Activated CD4-positive, alpha-beta T cell treated with anti-CD3 and anti-CD28 coated beads for 36 hours (primary cell): ENCODE data around the gene SGPL1. TPM values are rescaled to one million over a fixed set of nuclear protein-coding genes. Genes with fewer than 3 reads are reported as not detected.

Experiments
- ATAC-seq: fragments of 200-7000 bp; cut with Tn5 transposase; one replicate; pipeline ENCODE4 v1.10.0; 2021; ENCODE audit warnings: mild to moderate bottlenecking, moderate library complexity
- CTCF ChIA-PET: fragments of 350-600 bp; sonication (Branson Sonifier 250); formaldehyde crosslinking; loops from one replicate; lab custom pipeline; 2021; ENCODE audit warnings: antibody characterized with exemption; lab: Charles Lee
- POLR2A ChIA-PET: fragments of 350-600 bp; sonication (Branson Sonifier 250); formaldehyde crosslinking; loops from one replicate; lab custom pipeline; 2021; ENCODE audit warnings: antibody characterized with exemption, inconsistent platforms; lab: Charles Lee
- DNase-seq: peaks from one replicate; pipeline ENCODE4 v3.0.0-alpha.2; 2020
- H3K27ac Mint-ChIP-seq: one replicate; pipeline ENCODE4 v1.8.0; 2021; ENCODE audit warnings: mixed read lengths
- H3K27me3 Mint-ChIP-seq: one replicate; pipeline ENCODE4 v1.8.0; 2021; ENCODE audit warnings: mixed read lengths
- H3K36me3 Mint-ChIP-seq: one replicate; pipeline ENCODE4 v1.8.0; 2021; ENCODE audit warnings: low read depth, mixed read lengths
- H3K4me1 Mint-ChIP-seq: one replicate; pipeline ENCODE4 v1.8.0; 2021; ENCODE audit warnings: mixed read lengths
- H3K4me3 Mint-ChIP-seq: one replicate; pipeline ENCODE4 v1.8.0; 2021; ENCODE audit warnings: mild to moderate bottlenecking, moderate library complexity, mixed read lengths
- H3K9me3 Mint-ChIP-seq: one replicate; pipeline ENCODE4 v1.8.0; 2021; ENCODE audit warnings: low read depth, mixed read lengths
- intact Hi-C, 2 experiments: fragments of 100-400 bp; cut with DNase I in 1 of 2; cut with micrococcal nuclease in 1 of 2; formaldehyde crosslinking; loops; one replicate each; pipeline versions ENCODE4 v1.14.2 to v1.15.1; 2022 to 2024; cut with DNase I, micrococcal nuclease
- total RNA-seq, 2 experiments: library from RNA; stranded (reverse); gene quantifications; one replicate each; pipeline ENCODE4 v1.2.3, GENCODE V29; 2021

SGPL1 gene
- total RNA-seq, 2 experiments from 2014 or later: 33.7 to 48.7 TPM

DNA sequence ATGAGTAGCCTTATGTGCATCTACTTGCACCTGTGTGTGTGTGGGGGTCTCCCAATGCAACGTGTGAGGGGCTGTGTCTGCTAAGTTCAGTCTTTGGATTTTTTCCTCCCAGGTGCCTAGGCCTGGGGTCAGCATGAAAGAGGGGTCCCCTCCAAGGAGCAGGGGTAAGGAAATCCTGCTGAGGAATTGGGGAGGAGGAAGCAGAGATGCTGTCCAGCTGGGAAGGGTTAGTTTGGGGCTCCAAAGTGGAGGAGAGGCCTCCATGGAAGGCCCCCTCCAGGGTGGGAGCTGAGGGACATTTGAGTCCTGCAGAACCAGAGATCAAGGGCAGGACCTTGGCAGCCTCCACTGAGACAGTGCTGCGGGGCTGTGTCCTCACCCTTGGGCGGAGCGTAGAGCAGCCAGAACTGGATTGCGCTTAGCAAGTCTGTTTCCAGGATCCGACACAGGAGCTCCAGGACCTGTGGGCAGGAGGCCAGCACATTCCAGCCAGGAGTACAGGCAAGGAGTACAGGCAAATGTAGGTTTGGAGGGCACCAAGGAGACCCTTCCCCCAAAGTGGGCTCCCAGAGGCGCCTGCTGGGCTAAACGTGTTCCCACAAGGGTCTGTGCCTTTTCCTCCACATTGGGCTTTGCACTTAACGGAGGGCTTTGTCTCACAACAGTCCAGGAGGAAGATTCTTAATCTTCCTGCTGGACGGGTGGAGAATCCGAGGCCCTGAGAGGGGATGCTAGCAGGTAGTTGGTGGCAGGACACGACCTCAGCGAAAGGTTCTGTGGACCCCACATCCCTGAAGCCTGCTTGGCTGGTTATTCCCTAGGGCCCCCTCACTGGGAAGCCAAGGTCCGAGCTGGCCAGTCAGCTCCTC, 40.7 kb upstream of the SGPL1 start:
- ChIA-PET CTCF (interaction anchor here (0.6 kb wide), 1 partner anchor 150 kb away, joined by 3 read pairs; no protein-coding TSS in a partner anchor), POLR2A (no interaction called here)
- ATAC-seq (no peak), DNase-seq (no peak)
- Mint-ChIP-seq H3K4me3 (no peak overlapping the region), H3K9me3 (no peaks in the 10 kb centered on the region), H3K4me1 (no peaks in the 10 kb centered on the region), H3K27ac (no peak overlapping the region), H3K36me3 (no peaks in the 10 kb centered on the region), H3K27me3 (no peaks in the 10 kb centered on the region)
- intact Hi-C loops: no loop called here

DNA sequence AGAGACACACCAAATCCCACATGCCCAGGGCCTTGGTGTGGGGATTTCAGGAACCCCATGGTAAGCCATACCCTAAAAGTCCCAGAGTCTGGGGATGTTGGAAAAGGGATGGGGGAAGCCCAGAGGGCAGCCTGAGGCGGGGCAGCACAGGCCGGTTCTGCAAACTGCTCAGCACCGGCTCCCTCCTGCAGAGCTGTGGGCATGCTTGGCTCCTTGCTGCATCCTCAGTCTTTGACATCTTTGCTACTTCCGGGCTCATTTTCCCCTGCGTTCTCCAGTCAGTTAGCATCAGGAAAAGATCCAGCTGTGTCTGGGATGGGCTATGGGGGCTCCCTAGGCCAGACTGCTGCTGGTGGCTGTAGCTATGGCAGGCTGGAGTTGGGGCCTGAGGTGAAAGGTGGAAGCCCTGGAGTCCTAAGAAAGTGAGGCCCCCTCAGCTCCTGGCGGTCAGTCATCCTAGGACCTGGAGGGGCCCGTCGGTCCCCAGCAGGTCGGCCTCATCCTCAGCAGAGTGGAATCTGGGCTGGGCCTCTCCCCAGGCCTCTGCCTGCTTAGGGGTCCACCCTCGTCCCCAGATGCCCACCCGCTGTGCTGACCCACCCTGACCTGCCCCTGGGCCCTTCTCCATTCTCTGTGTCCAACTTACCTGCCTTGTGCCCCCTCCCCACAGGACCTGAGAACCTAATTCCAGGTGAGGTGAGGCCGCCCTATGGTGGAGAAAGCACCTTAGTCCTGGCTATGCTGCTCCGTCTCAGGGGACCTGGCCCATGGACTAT, 39.9 kb upstream of the SGPL1 start:
- ATAC-seq: no peak
- Mint-ChIP-seq H3K36me3 (no peaks in the 10 kb centered on the region), H3K4me3 (no peak overlapping the region), H3K9me3 (no peaks in the 10 kb centered on the region), H3K27ac (no peak overlapping the region), H3K27me3 (no peaks in the 10 kb centered on the region), H3K4me1 (no peaks in the 10 kb centered on the region)
- no peak for DNase-seq
- ChIA-PET CTCF (no interaction called here), POLR2A (no interaction called here)
- intact Hi-C loops: no loop called here

DNA sequence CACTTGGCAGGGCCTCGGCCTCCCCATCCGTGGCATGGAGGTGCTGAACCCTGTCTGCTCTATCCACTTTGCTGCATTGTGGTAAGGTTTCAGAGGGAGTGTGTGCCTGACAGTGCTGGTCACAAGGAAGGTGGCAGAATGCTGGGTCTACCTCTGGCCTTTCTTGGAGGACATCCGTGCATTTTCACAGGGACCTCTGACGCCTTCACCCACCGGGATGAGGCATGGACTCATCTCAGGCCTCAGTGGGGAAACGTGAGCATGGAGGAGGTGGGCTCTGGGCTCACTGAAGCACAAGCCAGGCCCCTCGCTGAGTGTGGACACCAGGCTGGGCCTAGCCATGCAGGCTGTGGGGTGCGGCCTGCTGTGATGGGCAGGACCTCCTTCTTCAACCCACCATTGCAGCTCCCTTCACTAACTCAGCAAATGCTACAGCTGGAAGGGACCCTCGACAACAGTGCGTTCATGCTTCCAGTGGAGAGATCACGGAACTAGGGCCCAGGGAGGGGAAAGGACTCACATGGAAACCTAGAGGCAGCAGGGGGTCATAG, 39.2 kb upstream of the SGPL1 start:
- Mint-ChIP-seq H3K36me3 (no peaks in the 10 kb centered on the region), H3K27me3 (no peaks in the 10 kb centered on the region), H3K4me3 (no peak overlapping the region), H3K9me3 (no peaks in the 10 kb centered on the region), H3K27ac (no peak overlapping the region), H3K4me1 (no peaks in the 10 kb centered on the region)
- POLR2A ChIA-PET: no interaction called here
- ATAC-seq: no peak
- intact Hi-C loops: no loop called here
- no peak for DNase-seq
- CTCF ChIA-PET: no interaction called here

DNA sequence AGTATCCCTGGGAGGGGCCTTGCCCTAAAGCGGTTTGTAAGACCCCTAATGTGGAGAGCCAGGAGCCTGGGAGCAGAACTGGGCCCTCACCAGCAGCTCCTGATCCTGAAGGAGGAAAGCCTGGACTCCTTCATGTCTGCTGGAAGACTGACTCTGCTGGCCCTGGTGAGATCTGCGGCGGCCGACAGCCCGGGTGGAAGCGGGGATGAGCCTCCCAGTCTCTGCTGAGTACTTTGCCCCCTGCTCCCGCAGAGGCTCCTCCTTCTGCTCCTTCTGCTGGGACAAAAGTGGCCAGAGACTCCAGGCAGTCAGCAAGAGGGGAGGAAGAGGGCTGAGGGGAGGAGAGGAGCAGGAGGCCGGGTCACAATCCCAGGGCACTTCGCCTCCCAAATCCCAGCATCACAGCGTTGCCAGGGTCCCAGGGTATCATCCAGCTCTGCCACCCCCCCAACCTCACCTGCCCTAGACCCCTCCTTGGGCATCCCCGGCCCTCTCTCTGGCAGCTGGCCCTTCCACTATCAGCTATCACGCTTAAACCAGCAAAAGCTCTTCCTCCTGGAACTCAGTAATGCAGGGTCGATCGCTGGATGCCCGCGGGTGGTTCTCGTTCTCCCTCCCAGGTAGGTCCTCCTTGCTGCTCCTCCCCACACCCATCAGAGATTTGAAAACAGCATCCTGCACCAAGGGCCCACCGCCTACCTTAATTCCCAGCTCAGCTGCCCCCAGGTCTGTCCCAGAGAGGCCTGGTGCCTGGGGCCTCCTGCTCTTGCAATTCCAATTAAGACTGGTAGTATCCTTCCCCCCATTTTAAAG, 38.5 kb upstream of the SGPL1 start:
- Mint-ChIP-seq H3K4me1 (no peaks in the 10 kb centered on the region), H3K4me3 (no peak overlapping the region), H3K36me3 (no peaks in the 10 kb centered on the region), H3K27ac (no peak overlapping the region), H3K27me3 (no peaks in the 10 kb centered on the region), H3K9me3 (no peaks in the 10 kb centered on the region)
- intact Hi-C loops: no loop called here
- POLR2A ChIA-PET: no interaction called here
- DNase-seq (no peak), ATAC-seq (no peak)
- CTCF ChIA-PET: no interaction called here

DNA sequence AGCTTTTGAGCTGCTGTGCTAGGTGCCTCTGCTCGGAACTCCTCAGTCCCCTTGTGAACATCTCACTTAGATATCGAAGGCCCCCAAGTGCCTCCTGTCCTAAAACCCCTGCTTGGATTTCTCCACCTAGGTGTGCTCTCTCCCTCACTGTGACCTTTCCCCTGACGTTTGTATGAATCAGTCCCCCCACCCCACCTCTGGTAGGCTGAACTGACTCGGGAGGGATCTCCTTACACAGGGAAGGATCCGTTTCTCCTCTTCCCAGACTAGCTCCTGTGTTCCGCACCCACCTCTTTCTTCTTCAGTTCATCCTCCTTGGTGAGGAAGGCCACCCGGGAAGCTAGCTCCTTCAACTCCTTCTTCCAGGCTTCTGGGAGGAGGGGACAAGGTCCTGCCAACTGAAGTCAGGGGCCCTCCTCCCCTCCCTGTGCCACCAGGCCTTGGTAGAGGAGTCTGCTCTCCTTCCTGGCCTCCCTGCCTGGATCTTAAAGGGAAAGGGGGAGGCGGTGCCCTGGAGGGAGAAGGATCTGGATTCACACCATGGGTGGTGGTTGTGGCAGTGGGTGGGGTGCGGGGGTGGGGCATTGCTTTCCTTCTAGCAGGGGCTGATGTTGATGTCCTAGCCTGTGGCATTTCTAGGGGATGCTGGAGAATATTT, 37.4 kb upstream of the SGPL1 start:
- peaks cover 3% of the 10 kb centered on the region for H3K27me3 Mint-ChIP-seq
- no peaks in the 10 kb centered on the region for H3K36me3 Mint-ChIP-seq
- DNase-seq: no peak
- H3K4me1 Mint-ChIP-seq: no peaks in the 10 kb centered on the region
- intact Hi-C loops: no loop called here
- H3K4me3 Mint-ChIP-seq: no peak overlapping the region
- CTCF ChIA-PET: no interaction called here
- no peak overlapping the region for H3K27ac Mint-ChIP-seq
- POLR2A ChIA-PET: no interaction called here
- ATAC-seq: no peak
- H3K9me3 Mint-ChIP-seq: no peaks in the 10 kb centered on the region

DNA sequence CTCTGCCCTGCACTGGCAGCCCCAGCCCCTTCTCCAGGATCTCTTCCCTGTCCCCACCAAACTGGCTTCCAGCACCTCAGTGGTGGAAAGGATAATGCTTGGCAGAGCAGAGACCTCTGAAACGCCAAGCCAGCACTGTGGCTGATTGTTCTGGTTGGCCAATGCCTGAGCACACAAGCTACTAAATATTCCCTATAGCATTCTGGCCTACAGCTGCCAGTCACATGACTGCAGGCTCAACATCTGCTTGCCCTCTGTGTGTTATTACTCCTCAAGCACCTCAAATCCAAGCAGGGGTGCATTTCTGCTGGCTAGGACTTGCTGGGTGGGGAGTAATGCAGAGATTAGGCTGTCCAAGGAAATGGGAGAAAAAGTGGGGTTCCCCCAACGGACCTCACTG, 36.7 kb upstream of the SGPL1 start:
- Mint-ChIP-seq H3K4me3 (no peak overlapping the region), H3K9me3 (no peaks in the 10 kb centered on the region), H3K27ac (no peak overlapping the region), H3K4me1 (no peaks in the 10 kb centered on the region), H3K36me3 (no peaks in the 10 kb centered on the region), H3K27me3 (peaks cover 3% of the 10 kb centered on the region)
- DNase-seq: no peak
- intact Hi-C loops: no loop called here
- ATAC-seq: no peak
- ChIA-PET POLR2A (no interaction called here), CTCF (no interaction called here)

DNA sequence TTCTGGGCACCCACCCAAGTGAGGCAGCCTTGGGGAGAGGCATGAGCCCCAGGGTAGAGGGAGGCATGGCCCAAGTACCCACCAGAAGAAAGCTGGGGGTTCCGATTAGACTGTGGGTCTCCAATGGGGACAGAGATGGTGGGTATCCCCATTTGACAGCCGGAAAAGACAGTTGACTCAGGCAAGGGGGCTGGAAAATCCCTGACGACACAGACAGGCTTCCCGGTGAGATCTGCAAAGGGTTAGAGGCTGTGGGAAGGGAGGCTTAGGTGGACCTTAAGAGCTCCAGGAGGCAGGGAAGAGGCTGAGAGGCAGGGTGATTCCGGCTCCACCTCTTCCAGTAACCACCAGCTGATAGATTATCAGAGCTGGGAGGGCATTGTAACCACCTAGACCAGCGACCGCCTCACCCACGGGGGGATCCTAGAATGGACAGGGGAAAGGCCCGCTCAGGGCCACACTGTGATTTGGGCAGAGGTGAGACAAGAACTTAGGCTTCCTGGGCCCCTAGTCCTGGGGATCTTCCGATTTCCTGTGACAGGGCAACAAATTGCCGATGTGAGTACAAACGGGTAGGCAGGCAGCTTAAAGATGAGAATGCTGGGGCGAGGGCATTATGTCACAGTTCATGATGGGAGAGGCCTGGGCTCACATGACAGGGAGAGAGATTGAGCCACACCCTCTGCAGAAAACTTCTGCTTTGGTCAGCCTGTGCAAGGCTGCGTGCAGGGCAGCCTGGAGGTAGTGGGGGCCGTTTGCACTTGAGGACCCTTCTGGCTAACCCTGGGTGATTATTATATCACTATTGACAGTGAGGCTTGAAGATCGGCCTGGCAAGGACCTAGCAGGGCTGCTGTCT, 36.0 kb upstream of the SGPL1 start:
- no peak for DNase-seq
- intact Hi-C loops: no loop called here
- ChIA-PET POLR2A (no interaction called here), CTCF (interaction anchor here (0.7 kb wide), 1 partner anchor 394 kb away, joined by 4 read pairs; no protein-coding TSS in a partner anchor)
- Mint-ChIP-seq H3K4me1 (no peaks in the 10 kb centered on the region), H3K36me3 (no peaks in the 10 kb centered on the region), H3K27ac (no peak overlapping the region), H3K4me3 (no peak overlapping the region), H3K9me3 (no peaks in the 10 kb centered on the region), H3K27me3 (peaks cover 3% of the 10 kb centered on the region)
- ATAC-seq: no peak

DNA sequence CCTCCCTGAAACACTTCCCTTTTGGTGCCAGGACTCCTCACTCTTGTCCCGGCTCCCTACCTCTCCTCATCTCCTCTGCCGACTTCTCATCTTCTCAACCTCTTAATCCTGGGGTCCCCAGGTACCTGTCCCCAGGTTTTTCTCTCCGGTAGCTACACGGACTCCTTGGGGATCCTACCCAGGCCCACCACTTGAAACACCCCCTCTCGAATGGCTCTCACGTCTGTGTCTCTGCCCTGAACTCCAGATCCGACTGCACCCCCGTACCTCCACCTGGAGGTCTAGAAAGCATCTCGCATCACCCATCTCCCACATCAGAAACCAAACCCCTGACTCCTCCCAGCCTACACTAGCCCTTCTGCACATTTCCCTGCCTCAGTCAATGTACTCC, 35.4 kb upstream of the SGPL1 start:
- DNase-seq (no peak), ATAC-seq (no peak)
- intact Hi-C loops: no loop called here
- H3K4me1 Mint-ChIP-seq: no peaks in the 10 kb centered on the region
- H3K27me3 Mint-ChIP-seq: peaks cover 3% of the 10 kb centered on the region
- ChIA-PET CTCF (no interaction called here), POLR2A (no interaction called here)
- H3K27ac Mint-ChIP-seq: no peak overlapping the region
- H3K9me3 Mint-ChIP-seq: no peaks in the 10 kb centered on the region
- no peaks in the 10 kb centered on the region for H3K36me3 Mint-ChIP-seq
- no peak overlapping the region for H3K4me3 Mint-ChIP-seq

GRCh38 chr10:70780772-70781171, 35.0 kb upstream of the SGPL1 start:
- ChIA-PET POLR2A (no interaction called here), CTCF (interaction anchor here (0.6 kb wide), 1 partner anchor 18 kb away, joined by 3 read pairs; no protein-coding TSS in a partner anchor)
- H3K4me3 Mint-ChIP-seq: no peak overlapping the region
- DNase-seq: no peak
- no peaks in the 10 kb centered on the region for H3K36me3 Mint-ChIP-seq
- no peaks in the 10 kb centered on the region for H3K9me3 Mint-ChIP-seq
- H3K27me3 Mint-ChIP-seq: peaks cover 3% of the 10 kb centered on the region
- no peak for ATAC-seq
- intact Hi-C loops: no loop called here
- H3K27ac Mint-ChIP-seq: no peak overlapping the region
- no peaks in the 10 kb centered on the region for H3K4me1 Mint-ChIP-seq

DNA sequence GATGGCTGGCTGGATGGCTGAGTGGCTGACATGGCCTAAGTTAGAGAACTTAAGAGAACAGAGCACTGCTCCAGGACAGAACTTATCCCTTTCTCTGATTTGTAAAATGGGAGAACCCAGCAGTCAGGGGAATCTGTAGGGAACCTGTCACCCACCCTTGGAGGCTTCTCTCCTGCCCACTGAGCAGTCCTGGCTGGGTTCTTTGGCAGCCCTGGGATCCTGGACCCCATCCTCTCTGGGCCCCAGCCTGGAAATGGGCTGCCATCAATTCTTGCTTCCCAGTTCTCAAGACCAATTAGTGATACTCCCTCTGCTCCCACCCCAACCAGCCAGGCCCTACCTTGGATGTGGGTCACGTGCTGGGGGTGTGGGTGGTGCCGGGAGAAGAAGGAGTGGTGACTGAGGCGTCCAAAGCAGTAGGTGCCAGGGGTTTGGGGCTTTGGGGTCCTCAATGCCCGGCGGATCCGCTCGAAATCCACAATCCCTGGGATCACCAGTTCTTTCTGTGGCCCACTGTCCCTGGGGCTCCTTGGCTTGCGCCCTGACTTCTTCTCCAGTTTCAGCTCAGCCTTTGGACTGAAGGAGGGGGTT, 34.2 kb upstream of the SGPL1 start:
- H3K36me3 Mint-ChIP-seq: no peaks in the 10 kb centered on the region
- no peak overlapping the region for H3K27ac Mint-ChIP-seq
- intact Hi-C loops: no loop called here
- ChIA-PET POLR2A (no interaction called here), CTCF (interaction anchor here (0.6 kb wide), 3 partner anchors 17 to 187 kb away, joined by 3 to 4 read pairs (median 3); no protein-coding TSS in a partner anchor)
- DNase-seq (no peak), ATAC-seq (no peak)
- H3K4me1 Mint-ChIP-seq: no peaks in the 10 kb centered on the region
- no peak overlapping the region for H3K4me3 Mint-ChIP-seq
- peaks cover 3% of the 10 kb centered on the region for H3K27me3 Mint-ChIP-seq
- no peaks in the 10 kb centered on the region for H3K9me3 Mint-ChIP-seq
